ENCODE results near the gene RIT1.
"Not testable (repeated sequence)": the region's sequence is repeated elsewhere in the genome, so short reads cannot be mapped to it uniquely, and the experiment has no call there.

The RIT1 gene

GRCh38 chr1:155932487-155932886, 21.3 kb upstream of the RIT1 start:
- no peak for DNase-seq

DNA sequence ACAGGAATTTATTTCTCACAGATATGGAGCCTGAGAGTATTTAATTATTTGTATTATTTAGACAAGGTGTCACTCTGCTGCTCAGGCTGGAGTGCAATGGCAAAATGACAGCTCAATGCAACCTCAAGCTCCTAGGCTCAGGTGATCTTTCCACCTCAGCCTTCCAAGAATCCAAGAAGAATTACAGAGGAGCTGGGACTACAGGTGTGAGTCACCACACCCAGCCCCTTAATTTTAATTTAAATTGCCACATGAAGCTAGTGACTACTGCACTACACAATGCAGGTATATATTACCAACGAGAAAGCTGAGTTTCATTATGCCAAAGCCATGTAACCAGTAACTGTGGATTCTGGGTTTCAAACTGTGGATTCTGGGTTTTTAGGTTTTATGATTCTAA, 20.9 kb upstream of the RIT1 start:
- DNase-seq, result no peak

DNA sequence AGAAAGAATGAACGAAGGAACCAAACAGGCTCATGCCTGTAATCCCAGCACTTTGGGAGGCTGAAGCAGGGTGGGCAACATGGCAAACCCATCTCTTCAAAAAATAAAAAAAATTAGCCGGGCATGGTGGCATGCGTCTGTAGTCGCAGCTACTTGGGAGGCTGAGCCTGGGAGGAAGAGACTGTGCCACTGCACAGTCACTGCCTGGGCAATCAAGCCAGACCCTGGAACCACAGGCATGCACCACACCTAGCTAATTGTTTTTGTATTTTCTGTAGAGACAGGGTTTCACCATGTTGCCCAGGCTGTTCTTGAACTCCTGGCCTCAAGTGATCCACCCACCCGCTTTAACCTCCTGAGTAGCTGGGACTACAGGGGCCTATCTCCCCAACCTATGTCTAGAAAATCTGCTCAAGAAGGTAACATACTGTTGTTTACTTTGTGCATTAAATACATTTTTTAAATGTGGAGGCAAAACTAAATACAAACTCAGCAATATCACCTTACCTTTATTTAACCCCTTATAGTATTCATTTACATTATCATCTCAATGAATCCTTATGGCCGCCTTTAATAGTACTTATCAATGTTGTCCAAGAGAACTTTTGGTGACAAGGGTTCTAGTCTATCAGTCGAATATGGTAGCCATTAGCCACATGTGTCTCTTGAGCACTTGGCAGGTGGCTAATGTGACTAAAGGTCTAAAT, 20.3 kb upstream of the RIT1 start:
- no peak for DNase-seq

GRCh38 chr1:155930725-155931124, 19.6 kb upstream of the RIT1 start:
- DNase-seq, result not testable (repeated sequence)

GRCh38 chr1:155929057-155929456, 17.9 kb upstream of the RIT1 start:
- DNase-seq, result no peak

DNA sequence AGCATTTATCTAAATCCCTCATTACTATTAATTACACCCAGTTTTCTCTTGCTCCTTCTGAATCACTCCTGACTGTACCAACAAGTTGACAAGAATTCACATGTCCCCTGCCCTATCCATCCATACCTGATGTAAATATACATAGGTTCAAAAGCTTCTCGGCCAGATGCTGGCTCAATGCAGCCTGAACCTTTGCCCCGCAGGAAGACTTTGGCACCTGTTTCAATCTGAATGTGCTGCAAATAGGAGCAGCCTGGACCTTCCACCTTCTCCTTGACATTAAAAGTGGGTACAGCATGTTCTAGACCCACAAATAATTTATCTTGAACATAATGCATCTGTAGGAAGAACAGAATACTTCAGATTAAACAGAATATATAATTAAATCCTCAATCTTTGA, 14.4 kb upstream of the RIT1 start:
- DNase-seq, result no peak

- DNase-seq, result no peak
Measured at GRCh38 chr1:155920717-155921116, 9.6 kb upstream of the RIT1 start.

DNA sequence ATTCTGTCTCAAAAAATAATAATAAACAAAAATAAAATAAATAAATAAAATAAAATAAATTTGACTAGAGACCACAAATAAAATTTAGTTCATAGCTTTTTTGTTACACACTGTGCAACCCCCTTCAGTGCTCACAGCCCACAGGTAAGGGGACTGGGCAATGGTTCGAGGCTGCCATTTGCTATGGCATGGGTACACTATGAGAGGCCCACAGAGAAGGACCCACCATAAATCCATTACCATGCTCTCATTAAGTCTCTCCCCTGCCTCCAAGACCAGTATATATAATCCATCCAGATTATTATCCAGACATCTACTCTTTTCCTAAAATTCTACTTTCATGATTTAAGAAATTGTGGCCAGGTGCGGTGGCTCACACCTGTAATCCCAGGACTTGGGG, 8.7 kb upstream of the RIT1 start:
- DNase-seq, result no peak

DNA sequence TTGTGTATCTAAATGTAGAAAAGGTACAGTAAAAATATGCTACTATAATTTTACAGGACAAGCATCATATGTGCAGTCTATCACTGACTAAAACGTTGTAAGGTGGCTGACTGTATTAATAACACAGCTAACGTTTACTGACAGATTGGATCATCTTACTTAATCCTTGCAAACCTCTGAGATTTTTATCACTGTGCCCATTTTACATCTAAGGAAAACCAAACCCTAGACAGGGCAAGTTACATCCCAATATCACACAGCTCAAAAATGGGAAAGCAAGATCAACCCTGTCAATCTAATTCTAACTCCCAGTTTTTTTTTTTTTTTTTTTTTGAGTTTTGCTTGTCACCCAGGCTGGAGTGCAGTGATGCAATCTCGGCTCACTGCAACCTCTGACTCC, 7.5 kb upstream of the RIT1 start:
- no peak for DNase-seq

GRCh38 chr1:155913969-155914757, 3.0 kb upstream of the RIT1 start:
- DNase-seq, result no peak

- DNase-seq, result no peak
Measured at GRCh38 chr1:155912056-155912536, 947 bp upstream of the RIT1 start.

DNA sequence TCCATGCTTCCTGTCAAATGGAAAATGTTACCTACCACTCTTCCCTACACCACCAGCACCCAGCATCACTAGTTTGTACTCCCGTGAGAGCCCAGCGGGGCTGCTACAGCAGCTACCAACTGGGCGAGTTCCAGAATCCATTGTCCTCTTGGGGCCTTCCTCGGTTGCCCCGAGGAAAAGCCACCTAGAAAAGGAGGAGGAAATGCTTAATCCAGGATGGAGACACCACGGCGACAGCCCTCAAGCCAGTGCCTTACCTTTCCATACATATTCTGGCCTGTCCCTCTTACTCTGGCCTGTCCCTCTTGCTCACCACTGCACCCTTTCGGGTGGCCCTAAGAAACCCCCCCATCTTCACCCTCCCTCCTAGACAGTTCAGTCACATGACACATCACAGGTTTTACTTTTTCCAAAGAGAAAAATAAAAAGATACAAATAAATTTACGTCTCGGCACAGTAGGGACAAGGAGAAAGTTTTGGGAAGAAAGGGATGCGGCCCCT, 478 bp downstream of the RIT1 start:
- DNase-seq, result no peak

DNA sequence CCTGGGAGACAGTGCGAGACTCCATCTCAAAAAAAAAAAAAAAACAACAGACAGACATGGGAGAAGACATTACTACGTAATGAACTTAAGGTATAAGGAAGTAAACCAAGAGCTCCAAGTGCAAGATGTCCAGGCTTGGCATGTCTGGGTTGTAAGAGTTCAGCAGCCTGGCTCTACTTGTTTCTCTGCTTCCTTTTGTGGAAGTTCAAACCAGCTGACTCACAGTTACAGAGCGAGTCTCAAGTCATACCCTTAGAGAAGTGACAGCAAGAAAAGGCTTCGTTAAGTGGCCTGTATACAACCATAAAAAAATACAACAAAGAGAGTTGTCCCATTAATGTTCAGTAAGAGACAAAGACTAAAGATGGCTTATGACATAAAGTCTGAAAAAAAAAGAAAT, 1.3 kb downstream of the RIT1 start:
- no peak for DNase-seq

DNA sequence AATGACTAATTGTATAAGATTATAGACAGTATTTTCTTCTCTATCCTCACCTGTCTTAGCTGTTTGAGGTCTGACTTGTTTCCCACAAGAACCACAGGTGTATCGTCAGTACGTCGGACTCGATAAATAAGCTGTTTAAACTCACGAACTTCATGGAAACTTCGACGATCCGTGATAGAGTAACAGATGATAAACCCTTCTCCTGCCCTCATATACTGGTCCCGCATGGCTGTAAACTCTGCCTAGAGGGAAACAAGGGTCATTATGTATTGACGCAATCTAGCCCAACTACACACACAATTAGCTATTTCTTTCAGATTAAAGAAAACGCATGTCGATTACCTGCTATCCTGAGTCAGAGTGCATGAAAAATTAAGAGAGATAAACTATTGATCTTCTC, 6.9 kb downstream of the RIT1 start:
- no peak for DNase-seq

DNA sequence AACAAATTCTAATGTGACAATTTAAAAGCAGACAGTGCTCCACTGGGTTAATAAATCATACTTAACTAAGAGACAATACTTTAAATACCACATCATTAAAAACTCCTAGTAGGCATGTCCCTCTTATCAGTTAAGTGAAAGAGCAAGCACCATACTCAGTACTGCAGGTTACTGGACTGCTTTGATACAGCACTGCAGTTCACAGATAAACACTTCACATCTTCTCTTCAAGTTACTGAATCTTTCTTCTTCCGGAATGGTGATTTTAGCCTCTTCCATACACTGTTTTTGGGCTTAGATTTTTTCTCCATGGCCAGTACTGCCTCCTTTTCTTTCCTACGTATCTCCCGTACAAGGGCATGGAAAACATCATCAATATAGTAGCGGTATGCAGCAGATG, 11.0 kb downstream of the RIT1 start:
- DNase-seq, result no peak

DNA sequence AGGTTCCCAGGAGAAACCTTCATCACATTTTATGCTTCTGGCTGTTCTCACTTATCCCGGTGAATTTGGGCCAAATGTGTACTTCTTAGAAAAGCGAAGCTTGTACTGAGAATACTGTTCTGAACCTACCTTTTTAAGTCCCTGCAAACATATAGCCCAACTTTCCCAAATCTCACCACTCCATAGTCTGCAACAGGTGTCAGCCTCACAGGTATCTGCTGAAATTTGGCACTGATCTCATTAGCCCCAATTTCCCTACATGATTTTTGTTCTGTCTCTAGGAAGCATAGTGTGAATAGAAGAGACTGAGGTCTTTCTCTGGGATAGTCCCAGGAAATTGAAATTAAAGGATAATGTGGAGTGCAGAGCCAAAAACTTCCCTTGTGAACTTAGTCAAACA, 11.5 kb downstream of the RIT1 start:
- no peak for DNase-seq

DNA sequence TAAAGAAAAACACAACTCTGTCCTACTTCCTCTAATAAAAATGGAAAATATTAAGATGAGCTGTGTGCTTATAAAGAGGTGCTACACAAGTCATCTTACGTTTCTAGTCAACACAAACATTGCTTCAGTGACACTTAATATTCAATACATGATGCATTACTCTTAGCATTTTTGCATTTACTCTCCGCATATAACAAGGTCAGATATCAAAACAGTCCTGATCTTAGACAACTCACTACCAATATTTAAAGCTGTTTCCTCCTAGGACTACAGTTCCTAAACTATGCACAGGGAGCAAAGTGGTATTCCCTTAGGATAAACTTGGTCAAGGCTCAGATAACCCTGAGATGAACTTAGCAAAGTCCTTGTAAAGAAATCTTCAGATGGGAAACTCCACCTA, 12.3 kb downstream of the RIT1 start:
- no peak for DNase-seq

DNA sequence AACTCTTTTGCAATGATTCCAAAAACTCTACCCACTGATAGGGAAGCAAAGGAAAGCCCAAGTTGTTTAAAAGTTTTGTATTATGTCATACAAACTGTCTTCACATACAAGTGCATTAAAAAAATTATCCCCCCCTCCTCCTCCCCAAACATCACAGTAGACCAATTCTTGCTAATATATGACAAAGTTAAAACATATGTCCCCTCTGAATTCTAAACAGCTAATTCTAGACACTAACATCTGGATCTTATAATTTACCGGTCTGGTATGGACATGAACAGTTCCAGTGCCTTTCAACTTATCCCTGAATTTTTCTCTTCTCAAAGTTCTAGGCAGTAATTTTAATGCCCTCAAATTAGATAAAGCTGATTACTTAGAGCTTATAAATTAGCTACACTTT, 13.4 kb downstream of the RIT1 start:
- DNase-seq, result no peak

- not testable (repeated sequence) for DNase-seq
Measured at GRCh38 chr1:155896476-155896875, 14.7 kb downstream of the RIT1 start.

DNA sequence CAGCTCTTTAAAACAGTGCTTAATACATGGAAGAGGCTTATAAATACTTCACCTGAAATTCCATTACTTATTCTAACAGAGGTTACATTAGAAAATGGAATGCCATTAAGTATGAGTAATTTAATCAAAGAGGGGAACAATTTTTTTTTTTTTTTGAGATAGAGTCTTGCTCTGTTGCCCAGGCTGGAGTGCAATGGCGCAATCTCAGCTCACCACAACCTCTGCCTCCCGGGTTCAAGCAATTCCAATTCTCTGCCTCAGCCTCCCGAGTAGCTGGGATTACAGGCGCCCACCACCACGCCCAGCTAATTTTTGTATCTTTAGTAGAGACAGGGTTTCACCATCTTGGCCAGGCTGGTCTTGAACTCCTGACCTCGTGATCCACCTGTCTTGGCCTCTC, 15.5 kb downstream of the RIT1 start:
- not testable (repeated sequence) for DNase-seq

DNA sequence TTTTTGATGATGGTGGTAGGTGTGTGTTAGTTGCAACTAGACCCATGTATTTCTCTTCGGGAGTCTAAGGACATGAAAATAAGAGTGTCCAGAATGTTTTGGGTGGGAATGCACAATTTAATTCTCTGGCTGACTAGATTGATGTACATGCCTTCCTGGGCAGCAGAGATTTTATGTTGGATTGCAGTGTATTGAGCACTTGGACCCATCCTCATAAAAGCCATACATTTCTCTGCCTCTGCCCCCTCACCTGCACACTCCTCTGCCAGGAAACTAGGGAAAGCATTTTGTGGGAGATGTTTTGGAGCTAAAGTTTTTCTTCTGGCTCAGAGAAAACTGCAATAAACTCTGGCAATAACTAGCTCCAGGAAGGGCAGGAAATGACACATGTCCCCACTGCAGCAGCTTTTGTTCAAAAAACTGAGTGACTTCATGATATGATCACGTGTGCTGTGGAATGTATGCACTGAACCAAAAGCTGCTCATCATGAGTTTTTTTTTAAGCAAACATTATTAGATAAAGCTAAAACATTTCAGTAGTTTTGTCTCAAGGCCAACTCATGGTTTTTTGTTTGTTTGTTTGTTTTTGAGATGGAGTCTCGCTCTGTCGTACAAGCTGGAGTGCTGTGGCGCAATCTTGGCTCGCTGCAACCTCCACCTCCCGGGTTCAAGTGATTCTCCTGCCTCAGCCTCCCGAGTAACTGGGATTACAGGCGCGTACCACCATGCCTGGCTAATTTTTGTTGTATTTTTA, 17.6 kb downstream of the RIT1 start:
- DNase-seq, result no peak

DNA sequence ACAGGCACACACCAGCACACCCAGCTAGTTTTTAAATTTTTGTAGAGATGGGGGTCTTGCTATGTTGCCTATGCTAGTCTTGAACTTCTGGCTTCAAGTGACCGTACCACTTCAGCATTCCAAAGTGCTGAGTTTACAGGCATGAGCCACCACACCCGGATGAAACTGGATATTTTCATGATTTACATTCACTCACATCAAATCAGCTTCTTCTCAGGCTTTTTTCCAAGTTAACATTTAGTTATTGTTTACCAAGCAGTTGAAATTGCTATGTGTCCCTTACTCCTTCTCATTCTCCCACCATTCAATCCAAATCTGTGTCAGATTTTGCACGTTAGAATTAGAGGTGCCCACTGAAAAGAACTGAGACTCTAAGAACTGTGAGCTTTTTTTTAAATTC, 18.4 kb downstream of the RIT1 start:
- no peak for DNase-seq

DNA sequence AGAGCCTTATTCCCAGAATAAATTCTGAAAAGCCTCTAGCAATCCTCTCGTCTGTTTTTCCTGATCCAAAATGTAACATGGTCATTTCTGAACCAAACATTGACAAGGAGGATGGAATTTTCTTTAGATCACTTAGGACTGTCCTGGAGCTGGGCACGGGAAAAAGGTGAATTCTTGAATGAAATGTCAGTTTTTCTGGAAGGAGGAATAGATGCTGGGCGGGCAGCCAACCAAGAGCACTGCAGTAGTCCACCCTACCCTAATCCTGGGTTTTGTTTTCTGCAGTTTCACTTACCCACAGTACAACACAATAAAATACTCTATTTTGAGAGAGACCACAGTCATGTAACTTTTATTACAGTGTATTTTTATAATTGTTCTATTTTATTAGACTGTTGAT, 20.9 kb downstream of the RIT1 start:
- DNase-seq, result no peak

- no peak for DNase-seq
Measured at GRCh38 chr1:155889566-155889965, 21.6 kb downstream of the RIT1 start.
